NCI-H2196 treated with DMSO at 0.1 percent for 48 hours (cell line): ENCODE results near the gene ZAP70.

Experiments used
- DNase-seq: peaks from one replicate; lab custom pipeline; 2025; ENCODE audit not compliant: unreplicated experiment; lab: John Stamatoyannopoulos, UW

Gene ZAP70

GRCh38 chr2:97747716-97748115 is 34.3 kb downstream of the ZAP70 start:
- no peak for DNase-seq

- no peak for DNase-seq
Observed at GRCh38 chr2:97749581-97749980, 36.2 kb downstream of the ZAP70 start.

GRCh38 chr2:97750017-97750416 is 36.6 kb downstream of the ZAP70 start:
- DNase-seq: no peak

GRCh38 chr2:97751752-97752151 is 38.4 kb downstream of the ZAP70 start:
- peak; percentile 41 for DNase-seq

GRCh38 chr2:97752342-97753334 is 39.3 kb downstream of the ZAP70 start:
- DNase-seq: no peak

- DNase-seq: no peak
Observed at GRCh38 chr2:97754690-97755346, 41.4 kb downstream of the ZAP70 start.

- no peak for DNase-seq
Observed at GRCh38 chr2:97755491-97755890, 42.1 kb downstream of the ZAP70 start.

GRCh38 chr2:97757062-97757461 is 43.7 kb downstream of the ZAP70 start:
- no peak for DNase-seq

GRCh38 chr2:97758131-97758705 is 44.8 kb downstream of the ZAP70 start:
- DNase-seq: no peak

- no peak for DNase-seq
Observed at GRCh38 chr2:97759727-97760407, 46.5 kb downstream of the ZAP70 start.

- no peak for DNase-seq
Observed at GRCh38 chr2:97760480-97761049, 47.2 kb downstream of the ZAP70 start.

GRCh38 chr2:97761192-97761591 is 47.8 kb downstream of the ZAP70 start:
- no peak for DNase-seq

- no peak for DNase-seq
Observed at GRCh38 chr2:97763176-97763845, 49.9 kb downstream of the ZAP70 start.

- no peak for DNase-seq
Observed at GRCh38 chr2:97764559-97765263, 51.3 kb downstream of the ZAP70 start.

- no peak for DNase-seq
Observed at GRCh38 chr2:97765933-97766332, 52.6 kb downstream of the ZAP70 start.

GRCh38 chr2:97766567-97766966 is 53.2 kb downstream of the ZAP70 start:
- DNase-seq: no peak

- DNase-seq: no peak
Observed at GRCh38 chr2:97769308-97769707, 55.9 kb downstream of the ZAP70 start.

GRCh38 chr2:97769711-97770110 is 56.3 kb downstream of the ZAP70 start:
- no peak for DNase-seq

GRCh38 chr2:97770445-97770844 is 57.1 kb downstream of the ZAP70 start:
- DNase-seq: no peak

GRCh38 chr2:97774425-97774824 is 61.0 kb downstream of the ZAP70 start:
- no peak for DNase-seq
